ENCODE data around the gene SLC2A13. TPM values are rescaled to one million over a fixed set of nuclear protein-coding genes. Genes with fewer than 3 reads are reported as not detected.

SLC2A13 gene
- total and polyA plus RNA-seq, 2 donors (not counting 3 experiments of a cell fraction or from before 2014, with no cell fraction given): 1.2 to 4.9 TPM

- H3K9me3 ChIP-seq (replicated peaks; ENCODE audit: control insufficient read depth, insufficient read depth, low read length): no peaks in the 10 kb centered on the region
- ChIA-PET POLR2A (no interaction called here), CTCF (interaction anchor here (1.1 to 1.5 kb wide), 4 partner anchors 43 to 189 kb away, joined by 3 to 6 read pairs (median 5); partner anchors contain the start of gene SLC2A13)
- H3K27ac ChIP-seq (ENCODE audit: insufficient read depth, low read depth, low read length): no peak overlapping the region
- no peaks in the 10 kb centered on the region for H3K36me3 ChIP-seq (ENCODE audit: control insufficient read depth in 2 of 2, extremely low read depth in 1 of 2, insufficient read depth in 2 of 2, low read length in 2 of 2)
- no peak for TF ChIP-seq MYC (IDR thresholded peaks at IDR 0.05; ENCODE audit: low read depth, low read length)
- TF ChIP-seq, protein P1, sequence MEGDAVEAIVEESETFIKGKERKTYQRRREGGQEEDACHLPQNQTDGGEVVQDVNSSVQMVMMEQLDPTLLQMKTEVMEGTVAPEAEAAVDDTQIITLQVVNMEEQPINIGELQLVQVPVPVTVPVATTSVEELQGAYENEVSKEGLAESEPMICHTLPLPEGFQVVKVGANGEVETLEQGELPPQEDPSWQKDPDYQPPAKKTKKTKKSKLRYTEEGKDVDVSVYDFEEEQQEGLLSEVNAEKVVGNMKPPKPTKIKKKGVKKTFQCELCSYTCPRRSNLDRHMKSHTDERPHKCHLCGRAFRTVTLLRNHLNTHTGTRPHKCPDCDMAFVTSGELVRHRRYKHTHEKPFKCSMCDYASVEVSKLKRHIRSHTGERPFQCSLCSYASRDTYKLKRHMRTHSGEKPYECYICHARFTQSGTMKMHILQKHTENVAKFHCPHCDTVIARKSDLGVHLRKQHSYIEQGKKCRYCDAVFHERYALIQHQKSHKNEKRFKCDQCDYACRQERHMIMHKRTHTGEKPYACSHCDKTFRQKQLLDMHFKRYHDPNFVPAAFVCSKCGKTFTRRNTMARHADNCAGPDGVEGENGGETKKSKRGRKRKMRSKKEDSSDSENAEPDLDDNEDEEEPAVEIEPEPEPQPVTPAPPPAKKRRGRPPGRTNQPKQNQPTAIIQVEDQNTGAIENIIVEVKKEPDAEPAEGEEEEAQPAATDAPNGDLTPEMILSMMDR (IDR thresholded peaks at IDR 0.05; ENCODE audit: extremely low read depth in 1 of 2, insufficient read depth in 1 of 2, low read depth in 1 of 2, low read length in 2 of 2): no peak
- TF ChIP-seq EZH2 (IDR thresholded peaks at IDR 0.05; ENCODE audit: borderline replicate concordance, low read depth, low read length, severe bottlenecking): no peak
- no peak for TF ChIP-seq POLR2AphosphoS5 (IDR thresholded peaks at IDR 0.05; ENCODE audit: insufficient read depth, low read depth, low read length)
- TF ChIP-seq GATA2 (IDR thresholded peaks at IDR 0.05; ENCODE audit: insufficient read depth, insufficient read length, low read depth, low read length): no peak
- TF ChIP-seq, protein P2, sequence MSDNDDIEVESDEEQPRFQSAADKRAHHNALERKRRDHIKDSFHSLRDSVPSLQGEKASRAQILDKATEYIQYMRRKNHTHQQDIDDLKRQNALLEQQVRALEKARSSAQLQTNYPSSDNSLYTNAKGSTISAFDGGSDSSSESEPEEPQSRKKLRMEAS (IDR thresholded peaks at IDR 0.05; ENCODE audit: insufficient read depth, insufficient read length): no peak
- TF ChIP-seq POLR2A (IDR thresholded peaks at IDR 0.05; ENCODE audit: low read depth, low read length): no peak
- no peak for TF ChIP-seq JUN (IDR thresholded peaks at IDR 0.05; ENCODE audit: borderline replicate concordance, insufficient read depth, insufficient read length, low read depth)
- TF ChIP-seq FOS (IDR thresholded peaks at IDR 0.05; ENCODE audit: borderline replicate concordance, insufficient read depth, low read length): no peak
- intact Hi-C loops (cut with micrococcal nuclease) (loop anchor here (10.0 kb wide), 1 partner anchor 775 kb away; no protein-coding TSS in a partner anchor), dilution Hi-C loops (cut with MboI; ENCODE audit: extremely low pct_ligation_motif_present, low sequenced_read_pairs) (no loop called here)
- peaks cover 0 to 3% of the 10 kb centered on the region in 2 experiments for H3K27me3 ChIP-seq (ENCODE audit: control insufficient read depth in 2 of 2, insufficient read depth in 2 of 2, low read length in 2 of 2)
- no peaks in the 10 kb centered on the region for H4K20me1 ChIP-seq (replicated peaks; ENCODE audit: control insufficient read depth, extremely low read depth, insufficient read depth, low read length)
- no peak for DNase-seq (ENCODE audit: low read depth, low spot score)
- no TSS peak for BruUV-seq (replicated peaks)
- no peak for FAIRE-seq
- no peak overlapping the region for H3K9ac ChIP-seq (replicated peaks; ENCODE audit: extremely low read depth, insufficient read depth, low read length)
- no peak overlapping the region for H3K4me2 ChIP-seq (ENCODE audit: insufficient read depth, low read length)
- H3K79me2 ChIP-seq (ENCODE audit: control insufficient read depth, insufficient read depth, low read length): no peaks in the 10 kb centered on the region
- H2AFZ ChIP-seq (ENCODE audit: low read depth, low read length): no peak overlapping the region
- H3K4me1 ChIP-seq (ENCODE audit: control insufficient read depth, extremely low read depth, insufficient read depth, low read length): peaks cover 4% of the 10 kb centered on the region
- no peak overlapping the region for H3K4me3 ChIP-seq (replicated peaks in 1 of 3; ENCODE audit: insufficient read depth in 1 of 3, low read depth in 1 of 3, low read length in 3 of 3)
- no peaks in the 10 kb centered on the region for H3K9me1 ChIP-seq (replicated peaks; ENCODE audit: control insufficient read depth, extremely low read depth, insufficient read depth, low read length)
Measured at GRCh38 chr12:40149673-40150260, 43.9 kb upstream of the SLC2A13 start.
